NT2/D1 (cell line): Measurements from ENCODE around the gene LCP2.

Experiments used
- DNase-seq: peaks from one replicate; pipeline ENCODE4 v3.0.0-alpha.2; 2011; ENCODE audit warnings: low read depth, low spot score
- H3K27me3 ChIP-seq: 2 replicates; pipeline ENCODE4 v1.6.0; 2011; ENCODE audit warnings: mild to moderate bottlenecking; ENCODE audit not compliant: insufficient read length, insufficient read depth
- H3K36me3 ChIP-seq: 2 replicates; pipeline ENCODE4 v1.6.1; 2011; ENCODE audit warnings: mild to moderate bottlenecking, low read length, mixed read lengths; ENCODE audit not compliant: insufficient read depth, insufficient read length
- H3K4me1 ChIP-seq: 2 replicates; pipeline ENCODE4 v1.5.1; 2011; ENCODE audit not compliant: insufficient read depth, insufficient read length
- H3K4me3 ChIP-seq: 2 replicates; pipeline ENCODE4 v1.5.1; 2011; ENCODE audit warnings: low read depth; ENCODE audit not compliant: insufficient read length
- H3K9ac ChIP-seq: 2 replicates; pipeline ENCODE4 v1.6.0; 2011; ENCODE audit warnings: low read depth; ENCODE audit not compliant: insufficient read length
- H3K9me3 ChIP-seq: 2 replicates; pipeline ENCODE4 v1.5.1; 2011; ENCODE audit warnings: mild to moderate bottlenecking, low read length; ENCODE audit not compliant: insufficient read depth
- SUZ12 ChIP-seq: IDR thresholded peaks from 2 replicates; pipeline ENCODE4 v1.6.1; 2011; ENCODE audit not compliant: insufficient read length, insufficient read depth; ENCODE audit errors: extremely low read depth
- YY1 ChIP-seq: IDR thresholded peaks from 2 replicates; pipeline ENCODE4 v1.6.1; 2011; ENCODE audit not compliant: insufficient read length, insufficient read depth
- ZNF274 ChIP-seq: IDR thresholded peaks from 2 replicates; pipeline ENCODE4 v1.6.1; 2011; ENCODE audit warnings: mild to moderate bottlenecking, low read depth, low read length

LCP2 gene

GRCh38 chr5:170288551-170288950 lies 9.0 kb downstream of the LCP2 start:
- Histone ChIP-seq H3K9me3 (peaks cover 38% of the 10 kb centered on the region), H3K4me3 (no peak overlapping the region), H3K36me3 (no peaks in the 10 kb centered on the region), H3K27me3 (no peaks in the 10 kb centered on the region), H3K9ac (no peak overlapping the region), H3K4me1 (no peaks in the 10 kb centered on the region)
- TF ChIP-seq SUZ12, result no peak
- no peak for TF ChIP-seq ZNF274
- no peak for TF ChIP-seq YY1
- DNase-seq, result no peak

DNA sequence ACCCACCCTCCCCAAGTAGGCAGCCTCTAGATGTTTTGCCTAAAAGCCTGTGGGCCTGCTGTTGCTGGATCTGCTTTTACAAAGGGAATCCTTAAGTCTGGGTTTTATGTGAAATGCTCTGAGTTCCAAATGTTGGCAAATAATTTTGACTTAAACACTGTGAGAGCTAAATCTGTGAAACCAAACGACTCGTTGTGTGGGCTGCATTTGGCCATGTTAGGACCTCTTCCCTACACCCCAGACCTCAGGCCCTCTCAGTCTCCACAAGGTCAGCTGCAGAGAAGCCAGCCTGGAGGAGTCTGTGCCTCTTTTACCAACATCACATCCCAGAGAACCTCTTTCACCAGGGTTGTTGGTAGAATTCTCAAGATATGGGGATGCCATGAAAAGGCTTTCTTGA lies 9.4 kb downstream of the LCP2 start:
- Histone ChIP-seq H3K4me1 (no peaks in the 10 kb centered on the region), H3K4me3 (no peak overlapping the region), H3K27me3 (no peaks in the 10 kb centered on the region), H3K9me3 (peaks cover 40% of the 10 kb centered on the region), H3K36me3 (no peaks in the 10 kb centered on the region), H3K9ac (no peak overlapping the region)
- DNase-seq, result no peak
- TF ChIP-seq YY1 (no peak), SUZ12 (no peak), ZNF274 (no peak)

- DNase-seq, result no peak
- Histone ChIP-seq H3K36me3 (no peaks in the 10 kb centered on the region), H3K4me3 (no peak overlapping the region), H3K27me3 (no peaks in the 10 kb centered on the region), H3K4me1 (no peaks in the 10 kb centered on the region), H3K9me3 (peaks cover 40% of the 10 kb centered on the region), H3K9ac (no peak overlapping the region)
- TF ChIP-seq ZNF274, result no peak
- TF ChIP-seq YY1, result no peak
- TF ChIP-seq SUZ12, result no peak
Measured at GRCh38 chr5:170287532-170287931, 10.0 kb downstream of the LCP2 start.

DNA sequence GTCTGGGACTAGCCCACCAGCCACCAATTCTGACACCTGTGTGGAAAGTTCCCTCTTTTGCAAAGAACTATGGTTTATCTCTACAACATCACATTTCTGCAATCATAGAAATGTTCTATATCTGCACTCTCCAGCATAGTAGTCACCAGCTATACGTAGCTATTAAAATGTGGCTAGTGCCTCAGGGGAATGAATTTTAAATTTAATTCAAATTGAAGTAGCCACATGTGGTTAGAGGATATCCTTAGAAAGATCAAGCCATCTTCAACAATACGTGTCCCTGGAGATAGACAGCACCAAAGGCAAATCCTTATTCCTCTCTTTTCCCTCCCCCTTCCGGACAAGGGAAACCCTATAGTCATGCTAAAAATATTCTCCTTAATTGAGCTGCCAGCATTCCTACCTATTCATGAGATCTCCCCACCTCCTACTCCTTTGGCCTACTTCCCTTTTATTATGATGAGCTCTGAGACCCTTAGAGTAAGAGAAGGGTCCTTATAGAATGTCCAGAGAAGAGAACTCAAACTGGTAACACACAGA lies 11.1 kb downstream of the LCP2 start:
- Histone ChIP-seq H3K9me3 (peaks cover 40% of the 10 kb centered on the region), H3K4me1 (no peaks in the 10 kb centered on the region), H3K27me3 (no peaks in the 10 kb centered on the region), H3K9ac (no peak overlapping the region), H3K36me3 (no peaks in the 10 kb centered on the region), H3K4me3 (no peak overlapping the region)
- DNase-seq, result no peak
- TF ChIP-seq SUZ12 (no peak), YY1 (no peak), ZNF274 (no peak)

GRCh38 chr5:170285181-170285580 lies 12.4 kb downstream of the LCP2 start:
- Histone ChIP-seq H3K27me3 (no peaks in the 10 kb centered on the region), H3K4me3 (no peak overlapping the region), H3K9me3 (peaks cover 35% of the 10 kb centered on the region), H3K4me1 (peaks cover 2% of the 10 kb centered on the region), H3K36me3 (no peaks in the 10 kb centered on the region), H3K9ac (no peak overlapping the region)
- no peak for TF ChIP-seq SUZ12
- TF ChIP-seq ZNF274, result no peak
- TF ChIP-seq YY1, result no peak
- DNase-seq, result no peak

DNA sequence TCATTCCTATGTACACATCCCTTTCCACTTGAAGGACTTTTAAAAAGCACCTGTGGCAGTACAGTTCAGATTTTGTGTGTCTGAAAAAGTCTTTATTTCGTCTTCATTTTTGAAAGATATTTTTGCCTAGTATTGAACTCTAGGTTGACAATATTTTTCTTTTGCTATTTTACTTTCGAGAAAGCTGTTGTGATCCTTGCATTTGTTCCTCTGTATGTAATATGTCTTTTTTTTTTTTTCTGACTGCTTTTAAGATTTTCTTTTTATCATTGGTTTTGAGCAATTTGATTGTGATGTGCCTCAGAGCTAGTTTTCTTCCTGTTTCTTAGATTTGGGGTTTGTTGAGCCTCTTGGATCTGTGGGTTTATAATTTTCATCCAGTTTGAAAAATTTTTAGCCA lies 13.3 kb downstream of the LCP2 start:
- TF ChIP-seq ZNF274 (no peak), YY1 (no peak), SUZ12 (no peak)
- Histone ChIP-seq H3K27me3 (no peaks in the 10 kb centered on the region), H3K4me3 (no peak overlapping the region), H3K4me1 (peaks cover 2% of the 10 kb centered on the region), H3K9me3 (peaks cover 31% of the 10 kb centered on the region), H3K9ac (no peak overlapping the region), H3K36me3 (no peaks in the 10 kb centered on the region)
- no peak for DNase-seq

- H3K9ac ChIP-seq, result no peak overlapping the region
- H3K36me3 ChIP-seq, result no peaks in the 10 kb centered on the region
- H3K27me3 ChIP-seq, result no peaks in the 10 kb centered on the region
- no peak for DNase-seq
- TF ChIP-seq SUZ12 (no peak), YY1 (no peak), ZNF274 (no peak)
- H3K4me3 ChIP-seq, result no peak overlapping the region
- peaks cover 8% of the 10 kb centered on the region for H3K4me1 ChIP-seq
- H3K9me3 ChIP-seq, result peaks cover 31% of the 10 kb centered on the region
Measured at GRCh38 chr5:170283296-170283695, 14.3 kb downstream of the LCP2 start.
